ENCODE data around the gene UMOD.

DNA sequence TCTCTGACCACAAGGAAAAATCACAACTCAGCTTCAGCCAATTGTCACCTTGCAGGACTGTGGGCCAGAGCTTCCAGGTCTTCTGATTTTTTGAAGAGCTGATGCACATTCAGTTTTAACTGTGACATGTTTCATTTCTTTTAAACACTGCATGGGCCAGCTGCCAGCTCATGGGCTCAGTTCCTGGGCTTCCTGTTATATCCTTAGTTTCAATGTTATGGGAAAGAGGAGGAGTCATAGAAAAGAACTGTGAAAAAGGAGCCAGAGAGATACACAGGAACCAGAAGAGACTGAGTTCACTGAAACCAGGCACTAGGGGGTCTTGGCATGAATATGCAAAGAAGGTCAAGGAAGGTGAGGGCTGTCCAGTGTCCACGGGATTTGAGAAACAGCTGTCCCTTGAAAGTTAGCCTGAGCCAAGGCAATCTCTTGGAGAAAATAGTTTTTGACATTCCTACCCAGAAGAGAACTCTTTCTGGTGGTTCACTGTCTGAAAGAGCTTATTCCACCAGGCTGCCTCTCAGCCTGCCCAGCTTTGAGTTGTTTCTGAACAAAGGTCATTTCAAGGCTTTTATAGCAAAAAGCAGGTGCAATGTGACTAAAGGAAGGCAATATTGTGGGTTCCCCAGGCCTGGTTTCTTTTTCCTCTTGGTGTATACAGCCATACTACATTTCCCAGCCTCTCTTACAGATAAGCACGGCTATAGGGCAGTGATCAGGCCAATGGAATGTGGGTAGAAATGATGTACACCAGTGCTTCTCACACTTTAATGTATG is 41.5 kb upstream of the UMOD start:
- no peak for TF ChIP-seq POLR2AphosphoS5 (IDR thresholded peaks at IDR 0.05; ENCODE audit: low read depth, low read length)
- no peak for TF ChIP-seq POLR2A (IDR thresholded peaks at IDR 0.05; ENCODE audit: low read depth, low read length)
- no peak for TF ChIP-seq SPI1 (IDR thresholded peaks at IDR 0.05; ENCODE audit: low read depth, low read length)

Measured in GM12891 (cell line).